Glutamatergic neuron (in vitro differentiated cells): ENCODE data around the gene GLB1L3. TPM values are rescaled to one million over a fixed set of nuclear protein-coding genes. Genes with fewer than 3 reads are reported as not detected.

ENCODE experiments used
- DNase-seq: peaks from one replicate; pipeline ENCODE4 v3.0.0; 2022
- H3K27ac Mint-ChIP-seq: one replicate; pipeline ENCODE4 v1.8.0; 2020; ENCODE audit warnings: mild to moderate bottlenecking, mixed read lengths, inconsistent platforms; ENCODE audit not compliant: unreplicated experiment
- H3K27me3 Mint-ChIP-seq: one replicate; pipeline ENCODE4 v1.8.0; 2020; ENCODE audit warnings: mild to moderate bottlenecking, moderate library complexity, mixed read lengths, inconsistent platforms; ENCODE audit not compliant: unreplicated experiment
- H3K36me3 Mint-ChIP-seq: one replicate; pipeline ENCODE4 v1.8.0; 2020; ENCODE audit warnings: mild to moderate bottlenecking, mixed read lengths, inconsistent platforms; ENCODE audit not compliant: unreplicated experiment
- H3K4me1 Mint-ChIP-seq: one replicate; pipeline ENCODE4 v1.8.0; 2020; ENCODE audit warnings: mild to moderate bottlenecking, low read depth, mixed read lengths, inconsistent platforms; ENCODE audit not compliant: unreplicated experiment
- H3K4me3 Mint-ChIP-seq: one replicate; pipeline ENCODE4 v1.8.0; 2020; ENCODE audit warnings: mild to moderate bottlenecking, mixed read lengths, inconsistent platforms; ENCODE audit not compliant: unreplicated experiment
- H3K9me3 Mint-ChIP-seq: one replicate; pipeline ENCODE4 v1.8.0; 2020; ENCODE audit warnings: mild to moderate bottlenecking, moderate library complexity, mixed read lengths, inconsistent platforms; ENCODE audit not compliant: unreplicated experiment
- total RNA-seq: library from RNA; stranded (reverse); fragmentation: NEBNext Ultra II Directional; extraction: Animal tissue kit (Norgen Biotek cat#: 25700); gene quantifications from one replicate; pipeline ENCODE4 v1.2.1, GENCODE V29; 2021; ENCODE audit not compliant: unreplicated experiment
- TF ChIP-seq, protein P1 (sequence below): fragments of 200-600 bp; sonication (generic); IDR thresholded peaks from one replicate; pipeline ENCODE4 v1.5.0; 2021; ENCODE audit not compliant: partially characterized antibody, unreplicated experiment

GLB1L3 gene
- total RNA-seq, 1 donor from 2014 or later, result 0.83 TPM

DNA sequence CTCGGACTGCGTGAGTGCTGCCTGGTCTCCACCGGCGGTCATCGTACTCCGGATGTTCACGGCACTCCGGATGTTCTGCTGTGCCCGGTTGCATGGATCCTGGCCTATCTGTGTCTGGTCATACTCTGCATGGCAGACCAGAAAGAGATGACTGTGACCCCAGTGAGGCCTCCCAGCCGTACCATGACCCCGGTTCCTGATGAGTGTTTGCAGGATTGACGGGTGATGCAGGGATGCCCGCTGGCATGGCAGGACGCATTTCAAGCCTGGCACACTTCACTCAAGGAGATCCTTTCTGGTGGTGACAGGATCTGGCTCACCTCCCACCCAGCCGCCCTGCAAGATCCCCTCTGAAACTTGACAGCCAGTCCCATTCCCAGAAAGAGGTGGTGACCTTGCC is 61.9 kb downstream of the GLB1L3 start:
- H3K4me3 Mint-ChIP-seq, result no peak overlapping the region
- no peaks in the 10 kb centered on the region for H3K9me3 Mint-ChIP-seq
- TF ChIP-seq, protein P1, sequence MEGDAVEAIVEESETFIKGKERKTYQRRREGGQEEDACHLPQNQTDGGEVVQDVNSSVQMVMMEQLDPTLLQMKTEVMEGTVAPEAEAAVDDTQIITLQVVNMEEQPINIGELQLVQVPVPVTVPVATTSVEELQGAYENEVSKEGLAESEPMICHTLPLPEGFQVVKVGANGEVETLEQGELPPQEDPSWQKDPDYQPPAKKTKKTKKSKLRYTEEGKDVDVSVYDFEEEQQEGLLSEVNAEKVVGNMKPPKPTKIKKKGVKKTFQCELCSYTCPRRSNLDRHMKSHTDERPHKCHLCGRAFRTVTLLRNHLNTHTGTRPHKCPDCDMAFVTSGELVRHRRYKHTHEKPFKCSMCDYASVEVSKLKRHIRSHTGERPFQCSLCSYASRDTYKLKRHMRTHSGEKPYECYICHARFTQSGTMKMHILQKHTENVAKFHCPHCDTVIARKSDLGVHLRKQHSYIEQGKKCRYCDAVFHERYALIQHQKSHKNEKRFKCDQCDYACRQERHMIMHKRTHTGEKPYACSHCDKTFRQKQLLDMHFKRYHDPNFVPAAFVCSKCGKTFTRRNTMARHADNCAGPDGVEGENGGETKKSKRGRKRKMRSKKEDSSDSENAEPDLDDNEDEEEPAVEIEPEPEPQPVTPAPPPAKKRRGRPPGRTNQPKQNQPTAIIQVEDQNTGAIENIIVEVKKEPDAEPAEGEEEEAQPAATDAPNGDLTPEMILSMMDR, result no peak
- H3K27me3 Mint-ChIP-seq, result peaks cover 7% of the 10 kb centered on the region
- peaks cover 9% of the 10 kb centered on the region for H3K4me1 Mint-ChIP-seq
- H3K36me3 Mint-ChIP-seq, result no peaks in the 10 kb centered on the region
- DNase-seq, result no peak
- no peak overlapping the region for H3K27ac Mint-ChIP-seq

DNA sequence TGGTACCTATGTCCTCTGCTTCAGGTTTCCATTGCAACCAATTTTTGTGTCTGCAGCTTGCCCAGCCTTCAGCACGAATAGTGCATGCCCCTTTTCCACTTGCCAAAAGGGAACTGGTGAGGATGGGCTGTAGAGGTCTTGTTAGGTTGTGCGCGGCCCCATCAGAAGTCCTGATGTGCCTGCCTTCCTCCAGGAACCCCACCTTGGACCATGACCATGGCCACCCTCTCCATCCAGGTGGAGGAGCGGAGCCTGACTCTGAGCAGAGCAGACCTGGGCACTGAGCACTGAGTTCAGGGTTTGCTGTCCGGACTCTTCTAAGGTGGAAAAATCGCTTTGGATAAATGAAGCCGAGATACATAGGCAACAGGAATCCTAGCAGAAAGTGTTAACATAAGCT is 62.5 kb downstream of the GLB1L3 start:
- Mint-ChIP-seq H3K27ac (no peak overlapping the region), H3K4me3 (no peak overlapping the region), H3K27me3 (peaks cover 6% of the 10 kb centered on the region), H3K9me3 (no peaks in the 10 kb centered on the region), H3K36me3 (no peaks in the 10 kb centered on the region), H3K4me1 (peaks cover 7% of the 10 kb centered on the region)
- DNase-seq, result no peak
- TF ChIP-seq, protein P1, result no peak

DNA sequence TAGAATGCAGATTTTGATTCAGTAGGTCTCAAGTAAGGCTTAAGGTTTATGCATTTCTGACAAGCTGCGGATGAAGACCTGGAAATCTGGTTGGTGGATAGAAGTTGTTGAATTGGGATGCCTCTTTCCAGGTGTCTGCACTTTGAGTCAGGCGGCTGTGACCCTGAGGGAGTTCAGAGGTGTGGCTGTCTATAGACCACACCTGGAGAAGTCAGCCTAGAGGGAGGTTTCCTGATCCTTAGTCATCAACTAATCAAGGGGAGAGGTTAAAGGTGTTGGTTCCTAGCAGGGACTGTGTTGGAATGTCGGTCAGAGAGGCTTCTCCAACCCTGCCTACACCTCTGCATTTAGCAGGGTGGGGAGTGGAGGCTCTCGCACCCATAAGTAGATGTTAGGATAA is 63.6 kb downstream of the GLB1L3 start:
- Mint-ChIP-seq H3K36me3 (no peaks in the 10 kb centered on the region), H3K4me3 (no peak overlapping the region), H3K27ac (no peak overlapping the region), H3K27me3 (peaks cover 7% of the 10 kb centered on the region), H3K9me3 (no peaks in the 10 kb centered on the region), H3K4me1 (peaks cover 7% of the 10 kb centered on the region)
- no peak for DNase-seq
- TF ChIP-seq, protein P1, result no peak

DNA sequence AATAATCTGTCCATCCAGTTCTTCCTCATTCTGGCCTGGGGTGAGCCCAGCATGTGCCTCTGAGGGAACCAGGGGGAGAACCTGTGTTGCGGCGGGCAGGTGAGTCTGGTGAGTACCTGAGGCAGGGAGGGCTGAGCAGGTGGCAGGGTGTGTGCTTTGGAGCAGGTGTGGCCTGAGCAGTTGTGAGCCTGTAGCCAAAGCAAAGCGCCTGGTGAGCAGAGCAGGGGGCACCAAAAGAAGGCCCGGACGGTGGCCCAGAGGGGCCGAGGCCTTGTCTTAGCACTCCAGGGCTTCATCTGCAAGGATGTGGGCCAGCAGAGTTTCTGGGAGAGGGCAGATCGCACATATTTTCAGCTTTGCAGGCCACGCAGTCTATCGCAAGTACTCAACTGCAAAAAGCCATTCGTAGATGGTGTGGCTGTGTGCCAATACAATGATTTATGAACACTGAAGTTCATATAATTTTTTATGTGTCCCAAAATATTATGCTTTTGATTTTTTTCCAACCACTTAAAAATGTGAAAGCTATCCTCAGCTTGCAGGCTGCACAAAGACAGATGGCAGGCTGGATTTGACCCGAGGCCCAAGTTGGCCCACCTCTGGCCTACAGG is 64.3 kb downstream of the GLB1L3 start:
- peaks cover 7% of the 10 kb centered on the region for H3K4me1 Mint-ChIP-seq
- no peak overlapping the region for H3K4me3 Mint-ChIP-seq
- peaks cover 7% of the 10 kb centered on the region for H3K27me3 Mint-ChIP-seq
- no peak for DNase-seq
- no peaks in the 10 kb centered on the region for H3K36me3 Mint-ChIP-seq
- no peak overlapping the region for H3K27ac Mint-ChIP-seq
- H3K9me3 Mint-ChIP-seq, result no peaks in the 10 kb centered on the region
- TF ChIP-seq, protein P1, result no peak

DNA sequence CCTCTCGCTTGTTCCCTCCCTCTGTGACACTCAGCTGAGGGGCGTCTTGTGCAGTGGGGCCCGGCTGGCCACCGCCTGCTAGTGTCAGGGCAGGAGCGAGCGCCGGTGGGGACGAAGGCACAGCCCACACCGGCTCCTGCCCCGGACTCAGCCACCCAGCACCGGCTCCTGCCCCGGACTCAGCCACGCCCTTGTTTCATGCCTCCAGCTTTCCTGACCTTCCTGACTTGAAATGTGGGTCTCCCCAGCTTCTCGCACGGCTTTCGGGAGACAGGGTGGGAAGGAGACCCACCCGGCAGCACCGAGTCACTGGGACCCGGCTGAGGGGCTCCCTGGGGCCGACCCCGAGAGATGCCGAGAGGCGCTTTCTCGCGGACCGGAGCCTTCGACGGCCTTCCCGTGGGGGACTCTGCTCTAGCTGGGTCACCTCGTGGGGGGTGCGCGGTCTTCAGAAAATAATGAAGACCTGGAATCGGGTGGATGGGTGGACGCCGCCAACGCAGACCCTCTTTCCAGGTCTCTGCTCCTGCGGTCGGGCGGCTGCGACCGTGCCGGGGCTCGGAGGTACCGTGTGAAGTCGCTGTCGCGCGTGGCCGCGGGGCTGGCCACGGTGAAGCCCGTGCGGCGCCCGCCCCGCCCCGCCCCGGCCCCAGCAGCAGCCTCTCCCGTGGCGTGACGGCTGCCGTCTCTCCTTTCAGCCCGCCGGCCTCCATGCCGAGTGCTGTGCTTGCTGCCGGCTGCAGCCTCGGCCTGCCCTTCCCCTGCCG is 65.8 kb downstream of the GLB1L3 start:
- Mint-ChIP-seq H3K27ac (no peak overlapping the region), H3K4me3 (no peak overlapping the region), H3K9me3 (no peaks in the 10 kb centered on the region), H3K36me3 (no peaks in the 10 kb centered on the region), H3K27me3 (peaks cover 6% of the 10 kb centered on the region), H3K4me1 (peaks cover 4% of the 10 kb centered on the region)
- no peak for DNase-seq
- TF ChIP-seq, protein P1, result no peak
